GM19324 (cell line): Measurements from ENCODE around the gene MUS81.
"Not testable (repeated sequence)": the region's sequence is repeated elsewhere in the genome, so short reads cannot be mapped to it uniquely, and the experiment has no call there.

Experiments
- ATAC-seq: cut with Tn5 transposase; IDR thresholded peaks from one replicate; pipeline ENCODE4 v1.9.1; 2021; ENCODE audit warnings: mild to moderate bottlenecking, moderate library complexity; ENCODE audit not compliant: unreplicated experiment, low FRiP score

The MUS81 gene

GRCh38 chr11:65888163-65888814 lies 28.1 kb downstream of the MUS81 start, which contains the start of gene FIBP:
Gene FIBP (minus strand): TSS chr11:65888471. CDS start chr11:65888418, 53 bp downstream.
- ATAC-seq, result peak; percentile 53

- peak; percentile 67 for ATAC-seq
These were observed 30.3 kb downstream of the MUS81 start, which contains the start of gene CCDC85B for GRCh38 chr11:65890324-65891218. Gene CCDC85B (plus strand): TSS chr11:65890673. CDS start chr11:65890784, 111 bp downstream.

GRCh38 chr11:65891219-65892136 lies 31.2 kb downstream of the MUS81 start:
- no peak for ATAC-seq

- not testable (repeated sequence) for ATAC-seq
These were observed 31.9 kb downstream of the MUS81 start for GRCh38 chr11:65892137-65892540.

GRCh38 chr11:65892661-65893317 lies 32.6 kb downstream of the MUS81 start:
- no peak for ATAC-seq

GRCh38 chr11:65894034-65894591 lies 33.9 kb downstream of the MUS81 start:
- ATAC-seq, result no peak

- ATAC-seq, result no peak
These were observed 35.3 kb downstream of the MUS81 start for GRCh38 chr11:65895482-65895981.

DNA sequence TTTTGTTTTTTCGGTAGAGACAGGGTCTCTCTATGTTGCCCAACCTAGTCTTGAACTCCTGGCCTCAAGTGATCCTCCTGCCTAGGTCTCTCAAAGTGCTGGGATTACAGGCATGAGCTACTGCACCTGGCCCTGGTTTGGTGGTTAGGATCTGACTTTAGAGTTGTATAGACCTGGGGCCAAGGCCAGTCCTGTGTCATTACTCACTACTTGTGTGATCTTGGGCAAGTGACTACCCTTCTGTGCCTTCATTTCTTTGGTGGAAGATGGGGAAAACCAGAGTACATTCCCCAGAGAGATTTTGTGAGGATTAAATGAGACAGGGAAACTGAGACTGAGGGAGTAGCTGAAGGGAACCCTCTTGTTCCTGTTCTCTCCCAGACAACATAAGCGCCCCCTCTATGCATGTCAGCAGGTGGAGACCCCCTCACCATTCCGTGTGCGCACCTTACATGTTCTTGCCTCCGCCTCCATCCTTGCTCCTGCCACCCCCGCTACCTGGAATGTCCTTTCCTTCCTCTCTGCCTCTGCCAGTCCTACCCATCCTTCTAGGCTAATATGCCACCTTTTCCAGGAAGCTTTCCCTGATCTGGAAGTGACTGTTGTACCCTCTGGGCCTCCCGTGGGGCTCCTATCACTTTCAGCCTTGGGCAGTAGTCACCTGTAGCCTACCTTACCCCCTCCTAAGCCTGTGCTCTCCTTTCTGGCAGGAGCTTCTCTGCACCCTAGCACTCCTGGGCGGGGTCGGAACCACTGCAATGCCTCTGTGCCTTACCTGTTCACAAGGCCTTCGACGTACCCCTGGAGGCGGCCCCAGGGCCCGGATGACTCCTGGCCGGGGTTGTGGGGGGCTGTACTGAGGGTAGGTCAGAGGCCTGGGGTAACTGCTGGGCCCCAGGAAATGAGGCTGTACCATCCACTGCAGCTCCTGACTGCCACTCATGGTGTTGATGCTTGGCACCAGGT lies 36.1 kb downstream of the MUS81 start:
- no peak for ATAC-seq

DNA sequence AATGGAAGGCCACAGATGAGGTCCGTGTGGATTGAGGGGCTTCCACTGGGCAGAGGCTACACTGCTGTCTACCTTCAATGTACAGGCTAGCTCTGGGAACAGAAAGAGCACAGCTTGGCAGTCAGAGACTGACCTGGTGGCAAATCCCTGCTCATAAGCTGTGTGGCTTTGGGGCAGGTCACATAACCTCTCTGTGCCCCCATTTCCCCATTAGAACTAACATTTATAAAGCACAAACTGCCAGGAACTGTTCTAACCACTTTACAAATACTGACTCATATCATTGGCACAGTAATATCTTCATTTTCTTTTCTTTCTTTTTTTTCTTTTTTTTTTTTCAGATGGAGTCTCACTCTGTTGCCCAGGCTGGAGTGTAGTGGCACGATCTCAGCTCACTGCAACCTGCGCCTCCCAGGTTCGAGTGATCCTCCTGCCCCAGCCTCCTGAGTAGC lies 36.8 kb downstream of the MUS81 start:
- no peak for ATAC-seq

DNA sequence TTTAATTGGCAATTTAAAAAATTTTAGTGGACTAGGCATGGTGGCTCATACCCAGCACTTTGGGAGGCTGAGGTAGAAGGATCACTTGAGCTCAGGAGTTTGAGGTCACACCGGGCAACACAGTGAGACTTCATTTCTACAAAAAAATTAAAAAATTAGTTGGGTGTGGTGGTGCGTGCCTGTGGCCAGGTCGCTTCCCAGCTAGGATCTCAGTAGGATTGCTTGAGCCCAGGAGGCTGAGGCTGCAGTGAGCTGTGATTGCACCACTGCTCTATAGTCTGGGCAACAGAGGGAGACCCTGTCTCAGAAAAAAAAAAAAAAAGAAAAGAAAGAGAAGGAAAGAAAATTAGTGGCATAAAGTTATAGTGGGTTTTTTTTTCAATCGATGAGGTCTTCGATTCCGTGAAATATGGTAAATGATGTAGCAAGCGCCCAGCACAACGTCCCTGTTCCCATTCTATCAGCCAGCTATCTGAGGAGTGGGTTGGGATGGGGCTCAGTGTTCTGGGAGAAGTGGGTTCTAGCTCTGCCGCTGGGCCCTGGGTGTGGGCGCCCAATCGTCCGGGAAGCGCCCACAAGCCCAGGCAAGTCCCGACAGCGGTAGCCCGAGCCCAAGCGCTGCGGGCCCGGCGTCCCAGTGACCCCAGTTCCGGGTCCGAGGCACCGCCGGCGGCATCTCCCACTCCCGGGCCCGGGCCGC lies 38.6 kb downstream of the MUS81 start:
- no peak for ATAC-seq

DNA sequence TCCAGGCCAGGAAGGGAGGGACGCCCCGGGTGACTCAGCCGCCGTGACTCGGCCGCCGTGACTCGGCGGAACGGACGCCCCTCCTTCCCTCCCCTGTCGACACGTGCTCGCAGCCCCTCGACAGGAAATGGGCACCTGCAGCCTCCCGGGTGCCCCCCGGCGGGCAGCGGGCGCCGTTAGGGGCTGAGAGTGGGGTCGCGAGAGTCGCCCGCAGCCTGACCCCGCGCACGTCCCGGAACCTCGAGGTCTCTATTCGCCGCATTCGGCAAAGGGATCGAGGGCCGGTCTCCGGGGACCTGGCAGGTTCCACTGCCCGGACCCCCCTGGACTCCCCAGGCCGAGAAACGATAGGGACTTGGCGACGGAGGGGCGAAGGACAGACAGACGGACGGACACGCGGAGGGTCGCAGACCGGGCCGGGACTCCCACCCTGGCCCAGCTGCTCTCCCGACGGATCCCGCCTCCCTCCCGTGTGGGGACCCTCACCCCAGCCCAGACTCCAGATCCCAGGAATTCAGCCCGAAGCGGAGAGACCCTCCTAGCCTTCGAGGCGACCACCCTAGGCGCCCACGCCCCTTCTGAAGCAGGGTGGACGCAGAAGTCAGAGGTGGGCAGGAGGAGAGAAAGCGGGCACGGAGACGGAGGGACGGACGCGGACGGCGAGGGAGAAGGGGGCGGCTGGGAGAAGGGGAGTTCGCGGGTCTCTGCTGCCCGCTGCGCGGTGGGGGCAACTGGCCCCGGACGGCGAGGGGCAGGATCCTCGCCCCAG lies 39.3 kb downstream of the MUS81 start:
- ATAC-seq, result no peak

- peak; percentile 80 for ATAC-seq
These were observed 40.1 kb downstream of the MUS81 start, which contains the start of gene FOSL1 for GRCh38 chr11:65900125-65900898. Gene FOSL1 (minus strand): TSS chr11:65900388. CDS start chr11:65900339, 49 bp downstream.

DNA sequence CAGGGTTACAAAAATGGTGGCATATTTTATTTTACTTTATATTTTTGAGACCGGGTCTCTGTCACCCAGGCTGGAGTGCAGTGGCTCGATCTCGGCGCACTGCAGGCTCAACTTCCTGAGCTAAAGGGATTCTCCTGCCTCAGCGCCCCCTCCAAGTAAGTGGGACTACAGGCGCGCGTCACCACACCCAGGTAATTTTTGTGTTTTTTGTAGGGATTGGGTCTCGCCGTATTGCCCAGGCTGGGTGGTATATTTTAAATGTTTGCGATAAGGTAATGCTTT lies 40.6 kb downstream of the MUS81 start:
- ATAC-seq, result no peak

DNA sequence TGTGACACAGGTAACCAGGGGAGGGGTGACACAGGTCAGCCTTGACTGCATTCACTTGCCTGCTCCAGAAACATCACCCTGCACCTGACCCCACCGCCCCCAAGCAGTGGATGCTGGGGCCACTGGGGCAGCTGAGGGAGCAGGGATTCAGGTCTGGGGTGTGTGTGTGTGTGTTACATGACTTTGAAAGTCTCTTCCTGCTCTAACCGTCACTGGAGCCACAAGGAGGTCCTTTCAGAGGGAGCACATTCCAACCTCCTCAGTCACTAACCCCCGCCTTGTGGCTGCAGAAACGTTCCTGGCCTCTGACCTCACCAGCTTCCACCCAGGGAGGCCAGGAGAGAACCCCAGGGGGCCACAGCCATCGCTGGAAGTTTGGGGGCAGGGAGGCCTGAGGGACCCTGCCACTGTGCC lies 42.8 kb downstream of the MUS81 start:
- ATAC-seq, result no peak

DNA sequence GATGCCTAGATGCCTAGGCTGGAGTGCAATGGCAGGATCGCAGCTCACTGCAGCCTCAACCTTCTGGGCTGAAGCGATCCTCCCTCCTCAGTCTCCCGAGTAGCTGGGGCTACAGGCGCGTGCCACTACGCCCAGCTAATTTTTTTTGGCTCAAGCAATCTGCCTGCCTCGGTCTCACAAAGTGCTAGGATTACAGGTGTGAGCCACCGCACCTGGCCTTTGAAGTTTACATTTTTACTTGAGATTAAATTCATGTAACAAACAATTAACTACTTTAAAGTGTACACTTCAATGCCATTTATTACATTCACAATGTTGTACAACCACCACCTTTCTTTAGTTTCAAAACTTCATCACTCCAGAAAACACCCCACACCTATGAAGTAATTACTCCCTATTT lies 43.5 kb downstream of the MUS81 start:
- no peak for ATAC-seq

DNA sequence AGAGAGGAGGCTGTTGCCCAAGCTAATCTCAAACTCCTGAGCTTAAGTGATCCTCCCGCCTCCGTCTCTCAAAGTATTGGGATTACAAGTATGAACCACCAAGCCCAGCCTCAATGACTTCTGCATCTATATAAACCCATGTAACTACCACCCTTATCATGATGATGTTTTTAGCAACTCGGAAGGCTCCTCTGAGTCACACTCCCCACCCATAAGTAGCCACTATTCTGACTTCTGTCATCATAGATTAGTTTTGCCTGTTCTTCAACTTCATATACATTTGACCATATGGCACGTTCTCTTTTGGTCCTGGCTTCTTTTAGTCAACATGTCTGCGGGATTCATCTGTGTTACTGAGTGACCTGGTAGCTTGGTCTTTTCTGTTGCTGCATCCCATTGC lies 46.4 kb downstream of the MUS81 start:
- ATAC-seq, result no peak
